NT2/D1 (cell line): ENCODE results near the gene SLC52A3.
A peak's percentile ranks its signal among the peaks of the same experiment; 100 is the strongest.

Experiments used
- DNase-seq: peaks from one replicate; pipeline ENCODE4 v3.0.0-alpha.2; 2011; ENCODE audit warnings: low read depth, low spot score
- H3K27me3 ChIP-seq: 2 replicates; pipeline ENCODE4 v1.6.0; 2011; ENCODE audit warnings: mild to moderate bottlenecking; ENCODE audit not compliant: insufficient read length, insufficient read depth
- H3K36me3 ChIP-seq: 2 replicates; pipeline ENCODE4 v1.6.1; 2011; ENCODE audit warnings: mild to moderate bottlenecking, low read length, mixed read lengths; ENCODE audit not compliant: insufficient read depth, insufficient read length
- H3K4me1 ChIP-seq: 2 replicates; pipeline ENCODE4 v1.5.1; 2011; ENCODE audit not compliant: insufficient read depth, insufficient read length
- H3K4me3 ChIP-seq: 2 replicates; pipeline ENCODE4 v1.5.1; 2011; ENCODE audit warnings: low read depth; ENCODE audit not compliant: insufficient read length
- H3K9ac ChIP-seq: 2 replicates; pipeline ENCODE4 v1.6.0; 2011; ENCODE audit warnings: low read depth; ENCODE audit not compliant: insufficient read length
- H3K9me3 ChIP-seq: 2 replicates; pipeline ENCODE4 v1.5.1; 2011; ENCODE audit warnings: mild to moderate bottlenecking, low read length; ENCODE audit not compliant: insufficient read depth
- SUZ12 ChIP-seq: IDR thresholded peaks from 2 replicates; pipeline ENCODE4 v1.6.1; 2011; ENCODE audit not compliant: insufficient read length, insufficient read depth; ENCODE audit errors: extremely low read depth
- YY1 ChIP-seq: IDR thresholded peaks from 2 replicates; pipeline ENCODE4 v1.6.1; 2011; ENCODE audit not compliant: insufficient read length, insufficient read depth
- ZNF274 ChIP-seq: IDR thresholded peaks from 2 replicates; pipeline ENCODE4 v1.6.1; 2011; ENCODE audit warnings: mild to moderate bottlenecking, low read depth, low read length

The SLC52A3 gene

DNA sequence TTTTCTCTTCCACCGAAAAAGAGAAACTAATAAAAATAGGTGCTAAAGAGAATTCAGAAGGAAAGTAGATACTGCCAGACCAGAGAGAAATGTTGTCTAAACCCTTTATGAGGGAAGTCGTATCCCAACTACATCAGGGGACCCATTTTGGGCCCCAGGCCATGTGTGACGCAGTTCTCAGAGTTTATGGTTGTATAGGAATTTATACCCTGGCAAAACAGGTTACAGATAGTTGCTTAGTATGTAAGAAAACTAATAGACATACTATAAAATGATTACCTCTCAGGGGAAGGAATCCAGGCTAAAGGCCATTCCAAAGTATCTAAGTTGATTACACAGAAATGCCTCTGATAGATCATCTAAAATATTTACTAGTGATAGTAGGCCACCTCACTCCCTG is 28.6 kb upstream of the SLC52A3 start:
- Histone ChIP-seq H3K9ac (no peak overlapping the region), H3K27me3 (no peaks in the 10 kb centered on the region), H3K4me3 (no peak overlapping the region), H3K36me3 (no peaks in the 10 kb centered on the region), H3K9me3 (peaks cover 16% of the 10 kb centered on the region; the same call in 1 of the 2 replicates), H3K4me1 (no peaks in the 10 kb centered on the region)
- TF ChIP-seq SUZ12 (no peak), ZNF274 (no peak), YY1 (no peak)
- DNase-seq = no peak

DNA sequence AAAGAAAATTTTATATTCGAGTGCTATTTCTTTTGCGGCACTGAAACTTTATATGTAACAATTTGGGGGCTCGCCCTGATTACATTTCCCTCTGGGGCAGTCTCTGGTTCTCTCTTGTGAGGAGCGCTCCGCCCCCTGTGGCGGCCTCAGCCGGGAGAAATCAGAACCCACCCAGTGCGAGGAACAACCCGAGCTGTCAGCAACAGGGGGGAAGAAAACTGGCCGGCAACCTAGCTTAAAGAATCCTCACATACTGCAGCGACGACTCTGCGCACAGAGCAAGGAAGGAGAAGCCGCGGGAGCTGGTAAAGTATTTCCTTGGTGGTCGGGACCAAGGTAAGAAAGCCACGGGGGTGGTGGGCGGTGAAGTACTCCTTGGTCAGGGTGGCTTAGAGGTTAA is 23.9 kb upstream of the SLC52A3 start:
- no peaks in the 10 kb centered on the region for H3K27me3 ChIP-seq
- no peaks in the 10 kb centered on the region for H3K4me1 ChIP-seq
- H3K36me3 ChIP-seq = no peaks in the 10 kb centered on the region
- TF ChIP-seq YY1 = no peak
- no peak for TF ChIP-seq ZNF274
- no peak for TF ChIP-seq SUZ12
- no peak overlapping the region for H3K4me3 ChIP-seq
- H3K9me3 ChIP-seq = peaks cover 34% of the 10 kb centered on the region; the same call in 1 of the 2 replicates
- no peak overlapping the region for H3K9ac ChIP-seq
- no peak for DNase-seq

DNA sequence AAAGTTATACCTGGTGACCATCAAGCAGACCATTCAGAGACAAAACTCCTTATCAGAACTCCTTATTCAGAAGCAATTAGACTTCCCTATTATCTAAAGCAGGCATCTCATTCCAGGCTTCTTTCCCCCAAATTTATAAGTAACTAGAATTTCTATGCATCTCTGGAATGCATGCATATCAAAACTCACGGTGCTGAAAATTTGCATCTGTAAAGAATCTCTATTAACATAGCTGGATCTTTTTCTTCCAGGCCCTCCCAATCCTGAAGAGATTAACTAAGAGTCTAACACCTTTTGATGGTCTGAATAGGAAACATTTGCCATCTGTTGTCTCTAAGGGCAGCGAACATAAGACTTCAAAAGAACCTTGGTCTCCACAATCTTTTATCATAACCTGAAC is 22.8 kb upstream of the SLC52A3 start:
- no peak for TF ChIP-seq YY1
- no peak for TF ChIP-seq ZNF274
- no peak for TF ChIP-seq SUZ12
- Histone ChIP-seq H3K27me3 (no peaks in the 10 kb centered on the region), H3K4me1 (no peaks in the 10 kb centered on the region), H3K4me3 (no peak overlapping the region), H3K9ac (no peak overlapping the region), H3K9me3 (peaks cover 34% of the 10 kb centered on the region; the same call in 1 of the 2 replicates), H3K36me3 (no peaks in the 10 kb centered on the region)
- DNase-seq = no peak

DNA sequence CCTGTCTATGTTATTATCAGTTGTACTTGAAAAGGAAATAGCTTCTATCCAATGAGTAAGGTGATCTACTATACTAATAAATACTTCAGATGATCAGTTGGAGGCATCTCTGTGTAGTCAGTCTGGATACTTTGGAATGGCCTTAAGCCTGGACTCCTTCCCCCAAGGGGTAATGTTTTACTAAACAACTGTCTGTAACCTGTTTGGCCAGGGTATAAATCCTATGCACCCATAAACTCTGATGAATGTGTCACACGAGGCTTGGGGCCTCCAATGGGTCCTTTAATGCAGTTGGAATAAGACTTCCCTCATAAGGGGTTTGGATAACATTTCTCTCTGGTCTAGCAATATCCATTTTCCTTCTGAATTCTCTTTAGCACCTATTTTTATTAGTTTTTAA is 19.5 kb upstream of the SLC52A3 start:
- H3K27me3 ChIP-seq = no peaks in the 10 kb centered on the region
- peaks cover 47% of the 10 kb centered on the region; the same call in 1 of the 2 replicates for H3K9me3 ChIP-seq

DNA sequence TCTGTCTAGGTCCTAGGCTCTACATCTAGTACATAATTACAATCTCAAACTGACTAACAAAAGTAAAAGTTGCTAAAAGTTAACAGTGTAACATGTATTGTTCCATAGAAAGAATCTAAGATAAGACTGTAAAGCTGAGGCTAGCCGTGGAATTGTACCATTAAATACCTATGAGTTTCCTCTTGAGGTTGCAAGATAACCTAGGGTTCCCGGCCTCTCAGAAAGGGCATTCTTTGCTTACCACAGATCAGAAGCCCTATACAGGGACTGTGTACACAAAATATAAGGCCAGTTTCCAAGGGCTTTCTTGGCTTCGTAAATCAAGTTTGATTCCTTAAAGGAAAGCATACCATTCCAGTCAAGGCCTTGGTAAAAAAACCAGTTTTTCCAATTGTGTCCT is 11.5 kb upstream of the SLC52A3 start:
- DNase-seq = no peak
- peaks cover 6% of the 10 kb centered on the region for H3K4me1 ChIP-seq
- H3K27me3 ChIP-seq = no peaks in the 10 kb centered on the region
- H3K36me3 ChIP-seq = no peaks in the 10 kb centered on the region
- no peak overlapping the region for H3K9ac ChIP-seq
- no peak overlapping the region for H3K4me3 ChIP-seq
- H3K9me3 ChIP-seq = peaks cover 18% of the 10 kb centered on the region; the same call in 1 of the 2 replicates
- TF ChIP-seq SUZ12 = no peak
- TF ChIP-seq ZNF274 = no peak
- no peak for TF ChIP-seq YY1

More for the DNA sequence above, 19.5 kb upstream of the SLC52A3 start:
- no peak for TF ChIP-seq YY1
- TF ChIP-seq SUZ12 = no peak
- TF ChIP-seq ZNF274 = no peak
- Histone ChIP-seq H3K9ac (no peak overlapping the region), H3K4me3 (no peak overlapping the region), H3K36me3 (no peaks in the 10 kb centered on the region), H3K4me1 (no peaks in the 10 kb centered on the region)
- no peak for DNase-seq

DNA sequence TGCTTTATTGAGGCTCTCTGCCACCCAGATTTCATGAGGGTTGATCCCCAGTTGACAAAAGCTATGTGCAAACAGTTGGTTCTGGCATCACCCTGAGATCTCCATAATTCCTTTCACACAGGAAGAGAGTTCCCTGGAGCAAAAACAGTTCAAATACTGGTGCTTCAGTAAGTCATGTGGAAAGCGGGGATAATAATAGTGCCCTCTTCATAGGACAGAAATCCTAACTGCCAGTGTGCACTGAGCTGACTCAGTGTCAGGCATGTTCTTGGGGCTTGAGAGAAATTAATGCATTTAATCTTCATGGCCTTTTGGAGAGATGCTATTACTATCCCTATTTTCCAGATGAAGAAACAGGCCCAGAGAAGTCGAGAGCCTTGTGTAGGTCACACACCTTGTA is 7.9 kb upstream of the SLC52A3 start:
- Histone ChIP-seq H3K4me3 (no peak overlapping the region), H3K9ac (no peak overlapping the region), H3K27me3 (no peaks in the 10 kb centered on the region), H3K36me3 (no peaks in the 10 kb centered on the region), H3K4me1 (peaks cover 10% of the 10 kb centered on the region), H3K9me3 (no peaks in the 10 kb centered on the region)
- TF ChIP-seq ZNF274 = no peak
- TF ChIP-seq SUZ12 = no peak
- TF ChIP-seq YY1 = no peak
- DNase-seq = no peak

DNA sequence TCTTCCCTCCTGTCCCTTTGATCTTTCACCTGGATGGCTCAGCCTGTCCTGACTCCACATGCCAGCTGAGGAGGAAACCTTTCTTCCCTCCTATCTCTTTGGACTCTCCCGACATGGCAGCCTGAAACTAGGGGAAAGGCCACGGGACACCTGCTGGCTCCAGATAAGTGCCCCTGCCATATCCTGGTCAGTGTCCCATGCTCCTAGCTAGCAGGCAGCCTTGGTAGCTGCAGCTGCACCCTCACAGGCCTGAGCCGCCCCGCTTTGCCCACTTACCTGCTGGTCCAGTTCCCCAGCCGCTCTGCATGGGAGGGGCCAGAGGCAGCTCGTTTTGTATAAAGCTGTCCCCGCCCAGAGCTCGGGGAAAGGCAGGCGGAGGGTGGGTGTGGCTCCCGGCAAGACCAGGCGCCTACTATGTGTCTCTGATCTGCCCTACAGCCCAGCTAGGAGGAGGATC is 7.4 kb upstream of the SLC52A3 start:
- H3K27me3 ChIP-seq = no peaks in the 10 kb centered on the region
- H3K9ac ChIP-seq = no peak overlapping the region
- H3K4me3 ChIP-seq = peak overlapping the region; percentile 32
- no peak for DNase-seq
- H3K9me3 ChIP-seq = no peaks in the 10 kb centered on the region
- H3K4me1 ChIP-seq = peaks cover 10% of the 10 kb centered on the region
- no peak for TF ChIP-seq SUZ12
- no peaks in the 10 kb centered on the region for H3K36me3 ChIP-seq

DNA sequence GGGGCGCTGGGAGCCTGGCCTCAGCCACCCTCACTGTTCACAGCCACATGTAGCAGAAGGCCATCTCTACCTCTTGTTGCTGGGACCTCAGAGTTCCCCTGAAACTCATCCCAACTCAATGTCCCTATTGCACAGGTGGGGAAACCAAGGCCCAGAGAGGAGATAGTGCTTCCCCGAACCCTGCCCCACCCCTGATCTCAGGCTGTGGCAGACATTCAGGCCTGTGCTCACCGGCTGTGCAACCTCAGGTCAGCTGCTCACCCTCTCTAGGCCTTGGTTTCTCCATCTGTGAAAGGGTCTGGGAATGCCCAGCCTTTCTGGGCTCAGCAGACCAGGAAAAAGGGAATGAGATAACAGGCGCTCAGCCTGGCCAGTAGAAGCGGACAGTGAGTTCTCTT is 6.4 kb upstream of the SLC52A3 start:
- Histone ChIP-seq H3K9ac (no peak overlapping the region), H3K4me3 (no peak overlapping the region), H3K4me1 (peaks cover 10% of the 10 kb centered on the region), H3K27me3 (no peaks in the 10 kb centered on the region), H3K36me3 (no peaks in the 10 kb centered on the region), H3K9me3 (no peaks in the 10 kb centered on the region)
- TF ChIP-seq SUZ12 = no peak
- TF ChIP-seq YY1 = no peak
- TF ChIP-seq ZNF274 = no peak
- no peak for DNase-seq
